ENCODE results near the gene SCUBE2. TPM values are rescaled to one million over a fixed set of nuclear protein-coding genes. Genes with fewer than 3 reads are reported as not detected.

SCUBE2 gene
- total RNA-seq, 1 donor from 2014 or later: 1.5 TPM

DNA sequence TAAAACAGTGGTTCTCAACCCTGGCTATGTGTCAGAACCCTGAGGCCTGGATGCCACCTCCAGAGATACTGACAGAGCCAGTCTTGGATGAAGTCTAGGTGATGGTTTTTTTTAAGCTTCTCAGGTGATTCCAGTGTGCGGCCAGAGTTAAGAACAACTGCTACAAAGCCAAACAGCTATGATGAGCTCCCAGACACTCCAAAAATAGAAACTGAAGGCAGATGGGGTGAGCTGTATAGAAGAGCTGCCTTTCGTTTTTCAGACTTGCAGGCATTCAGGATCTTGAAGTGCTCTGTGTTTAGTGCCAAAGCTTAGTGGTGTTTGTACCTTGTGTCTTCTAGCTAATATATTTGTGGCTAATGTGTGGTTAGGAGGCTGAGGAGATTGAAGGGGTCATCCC lies 14.2 kb downstream of the SCUBE2 start:
- Histone ChIP-seq H3K4me1 (ENCODE audit: insufficient read depth, low read length) (no peaks in the 10 kb centered on the region), H3K9me3 (ENCODE audit: insufficient read depth, low read depth, low read length) (no peaks in the 10 kb centered on the region), H4K20me1 (ENCODE audit: insufficient read depth, low read length) (no peaks in the 10 kb centered on the region), H3K9ac (ENCODE audit: low read length) (no peak overlapping the region), H2AFZ (ENCODE audit: low read depth, low read length) (no peak overlapping the region), H3K36me3 (ENCODE audit: insufficient read depth, low read length) (no peaks in the 10 kb centered on the region), H3K27me3 (ENCODE audit: insufficient read depth, low read length) (no peaks in the 10 kb centered on the region), H3K4me2 (ENCODE audit: low read length) (no peak overlapping the region), H3K4me3 (ENCODE audit: insufficient read depth, low read depth, low read length) (no peak overlapping the region), H3K27ac (ENCODE audit: low read depth, low read length) (no peak overlapping the region), H3K79me2 (ENCODE audit: insufficient read depth, low read length) (no peaks in the 10 kb centered on the region)
- TF ChIP-seq, protein P1, sequence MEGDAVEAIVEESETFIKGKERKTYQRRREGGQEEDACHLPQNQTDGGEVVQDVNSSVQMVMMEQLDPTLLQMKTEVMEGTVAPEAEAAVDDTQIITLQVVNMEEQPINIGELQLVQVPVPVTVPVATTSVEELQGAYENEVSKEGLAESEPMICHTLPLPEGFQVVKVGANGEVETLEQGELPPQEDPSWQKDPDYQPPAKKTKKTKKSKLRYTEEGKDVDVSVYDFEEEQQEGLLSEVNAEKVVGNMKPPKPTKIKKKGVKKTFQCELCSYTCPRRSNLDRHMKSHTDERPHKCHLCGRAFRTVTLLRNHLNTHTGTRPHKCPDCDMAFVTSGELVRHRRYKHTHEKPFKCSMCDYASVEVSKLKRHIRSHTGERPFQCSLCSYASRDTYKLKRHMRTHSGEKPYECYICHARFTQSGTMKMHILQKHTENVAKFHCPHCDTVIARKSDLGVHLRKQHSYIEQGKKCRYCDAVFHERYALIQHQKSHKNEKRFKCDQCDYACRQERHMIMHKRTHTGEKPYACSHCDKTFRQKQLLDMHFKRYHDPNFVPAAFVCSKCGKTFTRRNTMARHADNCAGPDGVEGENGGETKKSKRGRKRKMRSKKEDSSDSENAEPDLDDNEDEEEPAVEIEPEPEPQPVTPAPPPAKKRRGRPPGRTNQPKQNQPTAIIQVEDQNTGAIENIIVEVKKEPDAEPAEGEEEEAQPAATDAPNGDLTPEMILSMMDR (IDR thresholded peaks at IDR 0.05; ENCODE audit: insufficient read depth, low read depth, low read length): no peak
- H3K36me3 Mint-ChIP-seq (ENCODE audit: low read depth, unreplicated experiment): peaks cover 19% of the 10 kb centered on the region
- H3K27ac Mint-ChIP-seq (ENCODE audit: unreplicated experiment): no peak overlapping the region
- no peaks in the 10 kb centered on the region for H3K9me3 Mint-ChIP-seq (ENCODE audit: unreplicated experiment)
- H3K27me3 Mint-ChIP-seq (ENCODE audit: low read depth, unreplicated experiment): peaks cover 18% of the 10 kb centered on the region
- no peak for FAIRE-seq
- H3K4me1 Mint-ChIP-seq (ENCODE audit: low read depth, unreplicated experiment): peaks cover 13% of the 10 kb centered on the region
- H3K4me3 Mint-ChIP-seq (ENCODE audit: unreplicated experiment): no peak overlapping the region
- DNase-seq (ENCODE audit: low read depth): no peak

DNA sequence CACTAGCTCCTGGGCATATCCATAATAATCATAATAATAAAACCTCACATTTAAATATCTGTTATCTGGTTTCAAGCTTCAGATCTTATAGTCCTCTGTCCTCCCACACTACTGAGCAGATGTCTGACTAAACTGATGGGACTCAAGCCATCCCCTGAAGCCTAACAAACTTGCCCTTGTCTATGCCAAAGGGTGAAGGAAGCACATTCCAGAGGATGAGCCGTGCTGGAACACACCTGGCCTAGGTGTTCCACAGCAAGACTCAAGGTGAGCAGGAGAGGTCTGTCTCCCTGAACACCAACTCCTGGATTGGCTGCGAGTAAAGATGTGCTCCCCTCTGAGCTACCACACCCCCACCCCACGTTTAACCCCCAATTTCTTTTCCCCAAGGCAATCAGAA lies 14.7 kb downstream of the SCUBE2 start:
- Mint-ChIP-seq H3K36me3 (ENCODE audit: low read depth, unreplicated experiment) (peaks cover 18% of the 10 kb centered on the region), H3K4me3 (ENCODE audit: unreplicated experiment) (no peak overlapping the region), H3K4me1 (ENCODE audit: low read depth, unreplicated experiment) (peaks cover 13% of the 10 kb centered on the region), H3K9me3 (ENCODE audit: unreplicated experiment) (no peaks in the 10 kb centered on the region), H3K27ac (ENCODE audit: unreplicated experiment) (no peak overlapping the region), H3K27me3 (ENCODE audit: low read depth, unreplicated experiment) (peaks cover 19% of the 10 kb centered on the region)
- Histone ChIP-seq H3K79me2 (ENCODE audit: insufficient read depth, low read length) (no peaks in the 10 kb centered on the region), H3K27me3 (ENCODE audit: insufficient read depth, low read length) (no peaks in the 10 kb centered on the region), H3K4me2 (ENCODE audit: low read length) (no peak overlapping the region), H4K20me1 (ENCODE audit: insufficient read depth, low read length) (no peaks in the 10 kb centered on the region), H3K4me1 (ENCODE audit: insufficient read depth, low read length) (no peaks in the 10 kb centered on the region), H2AFZ (ENCODE audit: low read depth, low read length) (no peak overlapping the region), H3K27ac (ENCODE audit: low read depth, low read length) (no peak overlapping the region), H3K4me3 (ENCODE audit: insufficient read depth, low read depth, low read length) (no peak overlapping the region), H3K9ac (ENCODE audit: low read length) (no peak overlapping the region), H3K36me3 (ENCODE audit: insufficient read depth, low read length) (no peaks in the 10 kb centered on the region), H3K9me3 (ENCODE audit: insufficient read depth, low read depth, low read length) (no peaks in the 10 kb centered on the region)
- TF ChIP-seq, protein P1 (IDR thresholded peaks at IDR 0.05; ENCODE audit: insufficient read depth, low read depth, low read length): no peak
- TF ChIP-seq EZH2 (IDR thresholded peaks at IDR 0.05; ENCODE audit: insufficient read depth, low read length): no peak
- DNase-seq (ENCODE audit: low read depth): no peak
- FAIRE-seq: no peak

DNA sequence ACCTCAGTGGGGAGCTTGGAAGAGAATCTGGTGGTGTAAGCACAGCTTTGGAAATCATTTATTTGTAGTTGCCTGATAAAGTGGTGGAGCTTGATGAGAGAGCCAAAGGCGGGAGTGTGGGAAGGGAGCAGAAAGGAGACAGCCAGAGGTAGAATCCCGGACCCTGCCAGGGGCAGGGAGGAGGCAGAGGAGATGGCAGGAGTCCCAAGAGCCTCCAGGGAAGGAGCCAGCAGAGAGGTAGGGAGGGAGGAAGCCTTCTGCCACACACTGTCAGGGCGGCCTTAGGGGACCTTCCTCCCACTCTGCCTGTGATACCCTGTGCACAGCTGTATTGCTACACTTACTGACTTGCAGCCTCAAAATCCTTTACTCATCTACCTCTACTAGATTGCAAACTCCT lies 15.4 kb downstream of the SCUBE2 start:
- no peaks in the 10 kb centered on the region for H3K79me2 ChIP-seq (ENCODE audit: insufficient read depth, low read length)
- no peak overlapping the region for H3K9ac ChIP-seq (ENCODE audit: low read length)
- no peaks in the 10 kb centered on the region for H4K20me1 ChIP-seq (ENCODE audit: insufficient read depth, low read length)
- no peaks in the 10 kb centered on the region for H3K4me1 ChIP-seq (ENCODE audit: insufficient read depth, low read length)
- Mint-ChIP-seq H3K27ac (ENCODE audit: unreplicated experiment) (no peak overlapping the region), H3K36me3 (ENCODE audit: low read depth, unreplicated experiment) (peaks cover 18% of the 10 kb centered on the region), H3K27me3 (ENCODE audit: low read depth, unreplicated experiment) (peaks cover 20% of the 10 kb centered on the region), H3K9me3 (ENCODE audit: unreplicated experiment) (no peaks in the 10 kb centered on the region), H3K4me1 (ENCODE audit: low read depth, unreplicated experiment) (peaks cover 13% of the 10 kb centered on the region), H3K4me3 (ENCODE audit: unreplicated experiment) (no peak overlapping the region)
- H3K9me3 ChIP-seq (ENCODE audit: insufficient read depth, low read depth, low read length): no peaks in the 10 kb centered on the region
- no peaks in the 10 kb centered on the region for H3K27me3 ChIP-seq (ENCODE audit: insufficient read depth, low read length)
- H3K36me3 ChIP-seq (ENCODE audit: insufficient read depth, low read length): no peaks in the 10 kb centered on the region
- no peak overlapping the region for H2AFZ ChIP-seq (ENCODE audit: low read depth, low read length)
- H3K4me2 ChIP-seq (ENCODE audit: low read length): no peak overlapping the region
- no peak for FAIRE-seq
- H3K27ac ChIP-seq (ENCODE audit: low read depth, low read length): no peak overlapping the region
- DNase-seq (ENCODE audit: low read depth): no peak
- no peak for TF ChIP-seq EZH2 (IDR thresholded peaks at IDR 0.05; ENCODE audit: insufficient read depth, low read length)
- TF ChIP-seq, protein P1 (IDR thresholded peaks at IDR 0.05; ENCODE audit: insufficient read depth, low read depth, low read length): no peak
- H3K4me3 ChIP-seq (ENCODE audit: insufficient read depth, low read depth, low read length): no peak overlapping the region
